ENCODE measurements around the gene TRIM28.

The TRIM28 gene

GRCh38 chr19:58561373-58562121 lies 17.7 kb downstream of the TRIM28 start:
- DNase-seq: no peak

- peak in 2 of 3 donors; percentile 14 to 36 for DNase-seq
These were observed 18.5 kb downstream of the TRIM28 start for GRCh38 chr19:58562122-58563033.

GRCh38 chr19:58563034-58563573 lies 19.2 kb downstream of the TRIM28 start:
- DNase-seq: no peak

GRCh38 chr19:58563823-58564222 lies 20.0 kb downstream of the TRIM28 start:
- DNase-seq: no peak

- no peak for DNase-seq
These were observed 23.1 kb downstream of the TRIM28 start for GRCh38 chr19:58566989-58567388.

GRCh38 chr19:58568453-58569130 lies 24.7 kb downstream of the TRIM28 start:
- no peak for DNase-seq

GRCh38 chr19:58569191-58569942 lies 25.5 kb downstream of the TRIM28 start:
- no peak for DNase-seq

GRCh38 chr19:58569943-58570670 lies 26.2 kb downstream of the TRIM28 start:
- no peak for DNase-seq

- DNase-seq: no peak
These were observed 27.1 kb downstream of the TRIM28 start for GRCh38 chr19:58570770-58571574.

GRCh38 chr19:58571575-58571947 lies 27.7 kb downstream of the TRIM28 start:
- no peak for DNase-seq

GRCh38 chr19:58572026-58572817 lies 28.4 kb downstream of the TRIM28 start:
- no peak for DNase-seq

- DNase-seq: peak; percentile 100
These were observed 29.2 kb downstream of the TRIM28 start, which contains the start of gene MZF1 for GRCh38 chr19:58572818-58573657. TSS of gene MZF1 (minus strand) at chr19:58573335. CDS start at chr19:58571389, 1,946 bp downstream.

GRCh38 chr19:58573658-58574164 lies 29.8 kb downstream of the TRIM28 start:
- peak in 1 of 3 donors; percentile 15 for DNase-seq

- DNase-seq: peak; percentile 95 to 96 (median 95)
These were observed 31.5 kb downstream of the TRIM28 start for GRCh38 chr19:58575183-58576041.

GRCh38 chr19:58577581-58577980 lies 33.7 kb downstream of the TRIM28 start:
- DNase-seq: peak in 1 of 3 donors; percentile 6

GRCh38 chr19:58578012-58578925 lies 34.4 kb downstream of the TRIM28 start:
- peak in 1 of 3 donors; percentile 16 for DNase-seq
